Caco-2 (cell line): ENCODE measurements around the gene FOXP1. TPM values are rescaled to one million over a fixed set of nuclear protein-coding genes. Genes with fewer than 3 reads are reported as not detected.

Source experiments
- BruUV-seq: library from RNA; stranded (reverse); fragments of 400-500 nt; replicated peaks from 2 replicates; lab custom pipeline; 2021; lab: Mats Ljungman, UMichigan
- CTCF ChIA-PET: fragments of 300-600 bp; sonication (Branson Sonifier 250); formaldehyde crosslinking; loops from one replicate; lab custom pipeline; 2022; ENCODE audit warnings: antibody characterized with exemption; lab: Charles Lee
- POLR2A ChIA-PET: fragments of 300-600 bp; sonication (Branson Sonifier 250); formaldehyde crosslinking; loops from one replicate; lab custom pipeline; 2022; ENCODE audit warnings: antibody characterized with exemption; lab: Charles Lee
- DNase-seq, 2 experiments: peaks; one replicate each; pipeline versions ENCODE4 v3.0.0 to v3.0.0-alpha.2; 2020 to 2022
- H3K27me3 ChIP-seq: replicated peaks from 2 replicates; pipeline ENCODE4 v1.6.0; 2011; ENCODE audit warnings: low read length; ENCODE audit not compliant: control insufficient read depth, insufficient read depth
- H3K36me3 ChIP-seq: 2 replicates; pipeline ENCODE4 v1.5.1; 2011; ENCODE audit warnings: low read length; ENCODE audit not compliant: control insufficient read depth, insufficient read depth
- H3K4me1 ChIP-seq: fragments of 250-450 bp; sonication (Bioruptor Pico); 2 replicates; pipeline ENCODE4 v1.5.1; 2020; ENCODE audit warnings: mild to moderate bottlenecking
- H3K4me3 ChIP-seq: 2 replicates; pipeline ENCODE4 v1.5.1; 2011; ENCODE audit warnings: low read depth, mild to moderate bottlenecking, control low read depth, low read length
- H3K9me3 ChIP-seq: fragments of 250-450 bp; sonication (Bioruptor Pico); 2 replicates; pipeline ENCODE4 v1.5.1; 2020; ENCODE audit warnings: mild to moderate bottlenecking, moderate library complexity
- H3K27ac Mint-ChIP-seq: one replicate; pipeline ENCODE4 v1.8.0; 2022; ENCODE audit warnings: mixed read lengths; ENCODE audit not compliant: unreplicated experiment
- H3K27me3 Mint-ChIP-seq: one replicate; pipeline ENCODE4 v1.8.0; 2022; ENCODE audit warnings: mixed read lengths; ENCODE audit not compliant: insufficient read depth, unreplicated experiment
- H3K36me3 Mint-ChIP-seq: one replicate; pipeline ENCODE4 v1.8.0; 2022; ENCODE audit warnings: mild to moderate bottlenecking, mixed read lengths; ENCODE audit not compliant: insufficient read depth, unreplicated experiment
- H3K4me1 Mint-ChIP-seq: one replicate; pipeline ENCODE4 v1.8.0; 2022; ENCODE audit warnings: low read depth, mixed read lengths; ENCODE audit not compliant: unreplicated experiment
- H3K4me3 Mint-ChIP-seq: one replicate; pipeline ENCODE4 v1.8.0; 2022; ENCODE audit warnings: mild to moderate bottlenecking, moderate library complexity, mixed read lengths; ENCODE audit not compliant: unreplicated experiment
- H3K9me3 Mint-ChIP-seq: one replicate; pipeline ENCODE4 v1.8.0; 2022; ENCODE audit warnings: mixed read lengths; ENCODE audit not compliant: unreplicated experiment
- CTCF ChIP-seq, 2 experiments: fragments of 200-600 bp in 1 of 2; IDR thresholded peaks; 1 replicate in 1 of 2; 2 replicates in 1 of 2; pipeline versions ENCODE4 v1.5.1 to v1.8.0; 2011 to 2022; ENCODE audit warnings: antibody characterized with exemption in 1 of 2, control low read depth in 1 of 2, inconsistent platforms in 1 of 2, low read depth in 1 of 2, low read length in 1 of 2, mild to moderate bottlenecking in 1 of 2, moderate library complexity in 1 of 2; ENCODE audit not compliant: insufficient read depth in 1 of 2, severe bottlenecking in 1 of 2, unreplicated experiment in 1 of 2
- intact Hi-C: fragments of 100-400 bp; cut with micrococcal nuclease; formaldehyde crosslinking; loops from one replicate; pipeline ENCODE4 v1.10.0; 2022; ENCODE audit not compliant: unreplicated experiment
- total RNA-seq: library from RNA; stranded (reverse); gene quantifications from 2 replicates; pipeline ENCODE4 v1.2.3, GENCODE V29; 2022

The FOXP1 gene
- total RNA-seq, 1 experiment from 2014 or later = 131 TPM

- no peak overlapping the region for H3K4me3 ChIP-seq
- H3K27me3 ChIP-seq = no peaks in the 10 kb centered on the region
- peaks cover 5% of the 10 kb centered on the region for H3K9me3 Mint-ChIP-seq
- peaks cover 3% of the 10 kb centered on the region for H3K36me3 Mint-ChIP-seq
- H3K27ac Mint-ChIP-seq = no peak overlapping the region
- H3K4me1 Mint-ChIP-seq = no peaks in the 10 kb centered on the region
- no TSS peak for BruUV-seq
- H3K36me3 ChIP-seq = no peaks in the 10 kb centered on the region; the same call in none of the 2 replicates
- CTCF ChIA-PET = no interaction called here
- DNase-seq = no peak
- H3K9me3 ChIP-seq = no peaks in the 10 kb centered on the region
- no peaks in the 10 kb centered on the region for H3K4me1 ChIP-seq
- intact Hi-C loops = no loop called here
- H3K4me3 Mint-ChIP-seq = no peak overlapping the region
- POLR2A ChIA-PET = no interaction called here
- no peak for TF ChIP-seq CTCF (IDR thresholded peaks at IDR 0.05; ENCODE audit: insufficient read depth in 1 of 2, low read depth in 1 of 2, low read length in 1 of 2, severe bottlenecking in 1 of 2, unreplicated experiment in 1 of 2)
- no peaks in the 10 kb centered on the region for H3K27me3 Mint-ChIP-seq
Observed at GRCh38 chr3:71487418-71487817, 96.1 kb downstream of the FOXP1 start.

- BruUV-seq = no TSS peak
- no peak overlapping the region for H3K4me3 ChIP-seq
- no peaks in the 10 kb centered on the region for H3K4me1 Mint-ChIP-seq
- TF ChIP-seq CTCF (IDR thresholded peaks at IDR 0.05; ENCODE audit: insufficient read depth in 1 of 2, low read depth in 1 of 2, low read length in 1 of 2, severe bottlenecking in 1 of 2, unreplicated experiment in 1 of 2) = no peak
- no peaks in the 10 kb centered on the region; the same call in none of the 2 replicates for H3K36me3 ChIP-seq
- H3K4me3 Mint-ChIP-seq = no peak overlapping the region
- H3K27me3 Mint-ChIP-seq = no peaks in the 10 kb centered on the region
- ChIA-PET CTCF (no interaction called here), POLR2A (no interaction called here)
- H3K9me3 ChIP-seq = no peaks in the 10 kb centered on the region
- intact Hi-C loops = no loop called here
- no peaks in the 10 kb centered on the region for H3K27me3 ChIP-seq
- no peak for DNase-seq
- H3K4me1 ChIP-seq = no peaks in the 10 kb centered on the region
- no peaks in the 10 kb centered on the region for H3K9me3 Mint-ChIP-seq
- H3K36me3 Mint-ChIP-seq = no peaks in the 10 kb centered on the region
- H3K27ac Mint-ChIP-seq = no peak overlapping the region
Observed at GRCh38 chr3:71486831-71487230, 96.7 kb downstream of the FOXP1 start.

GRCh38 chr3:71485896-71486295 is 97.6 kb downstream of the FOXP1 start:
- no peak overlapping the region for H3K27ac Mint-ChIP-seq
- no peaks in the 10 kb centered on the region for H3K36me3 Mint-ChIP-seq
- intact Hi-C loops = no loop called here
- no peak overlapping the region for H3K4me3 ChIP-seq
- H3K36me3 ChIP-seq = no peaks in the 10 kb centered on the region; the same call in 1 of the 2 replicates
- TF ChIP-seq CTCF (IDR thresholded peaks at IDR 0.05; ENCODE audit: insufficient read depth in 1 of 2, low read depth in 1 of 2, low read length in 1 of 2, severe bottlenecking in 1 of 2, unreplicated experiment in 1 of 2) = no peak
- no peaks in the 10 kb centered on the region for H3K27me3 ChIP-seq
- CTCF ChIA-PET = no interaction called here
- no peaks in the 10 kb centered on the region for H3K27me3 Mint-ChIP-seq
- H3K4me1 Mint-ChIP-seq = no peaks in the 10 kb centered on the region
- BruUV-seq = no TSS peak
- POLR2A ChIA-PET = interaction anchor here (0.5 kb wide), 1 partner anchor 240 kb away, joined by 6 read pairs; no protein-coding TSS in a partner anchor
- H3K4me1 ChIP-seq = no peaks in the 10 kb centered on the region
- H3K4me3 Mint-ChIP-seq = no peak overlapping the region
- H3K9me3 ChIP-seq = no peaks in the 10 kb centered on the region
- no peaks in the 10 kb centered on the region for H3K9me3 Mint-ChIP-seq
- DNase-seq = no peak
